ENCODE data around the gene ZSWIM3. TPM values are rescaled to one million over a fixed set of nuclear protein-coding genes. Genes with fewer than 3 reads are reported as not detected.
"Not testable (repeated sequence)": the region's sequence is repeated elsewhere in the genome, so short reads cannot be mapped to it uniquely, and the experiment has no call there.

Gene ZSWIM3
- total and polyA plus RNA-seq, 2 donors = 4.4 to 8.0 TPM

- H3K27me3 ChIP-seq (ENCODE audit: control insufficient read depth in 2 of 2, insufficient read depth in 1 of 2, low read length in 1 of 2) = no peaks in the 10 kb centered on the region
- H3K4me1 ChIP-seq (ENCODE audit: control insufficient read depth in 2 of 2, insufficient read depth in 2 of 2, low read length in 2 of 2) = peaks cover 0 to under 1% of the 10 kb centered on the region in 2 donors
- H3K9me3 ChIP-seq (ENCODE audit: control insufficient read depth in 2 of 2, insufficient read depth in 1 of 2, low read length in 1 of 2) = no peaks in the 10 kb centered on the region
- WGBS = 95% methylated on average over 2 of the region's 2 CpGs
- DNase-seq (ENCODE audit: low read depth in 6 of 9, low spot score in 9 of 9) = no peak
- no peak overlapping the region for H3K4me3 ChIP-seq (ENCODE audit: low read length in 2 of 2)
- H3K27ac ChIP-seq (ENCODE audit: low read depth in 1 of 2, low read length in 1 of 2) = no peak overlapping the region
- H3K36me3 ChIP-seq (ENCODE audit: control insufficient read depth in 2 of 2, insufficient read depth in 2 of 2, low read length in 1 of 2) = peaks cover 40 to 57% of the 10 kb centered on the region in 2 donors
These were observed 39.9 kb downstream of the ZSWIM3 start for GRCh38 chr20:45897289-45897688.

- Histone ChIP-seq H3K4me1 (ENCODE audit: control insufficient read depth in 2 of 2, insufficient read depth in 2 of 2, low read length in 2 of 2) (no peaks in the 10 kb centered on the region), H3K36me3 (ENCODE audit: control insufficient read depth in 2 of 2, insufficient read depth in 2 of 2, low read length in 1 of 2) (peaks cover 40 to 57% of the 10 kb centered on the region in 2 donors), H3K27me3 (ENCODE audit: control insufficient read depth in 2 of 2, insufficient read depth in 1 of 2, low read length in 1 of 2) (no peaks in the 10 kb centered on the region), H3K9me3 (ENCODE audit: control insufficient read depth in 2 of 2, insufficient read depth in 1 of 2, low read length in 1 of 2) (no peaks in the 10 kb centered on the region), H3K27ac (ENCODE audit: low read depth in 1 of 2, low read length in 1 of 2) (no peak overlapping the region), H3K4me3 (ENCODE audit: low read length in 2 of 2) (no peak overlapping the region)
- 98% methylated on average over 7 of the region's 7 CpGs for WGBS
- DNase-seq (ENCODE audit: low read depth in 6 of 9, low spot score in 9 of 9) = no peak
These were observed 40.3 kb downstream of the ZSWIM3 start for GRCh38 chr20:45897692-45898091.

- Histone ChIP-seq H3K27me3 (ENCODE audit: control insufficient read depth in 2 of 2, insufficient read depth in 1 of 2, low read length in 1 of 2) (no peaks in the 10 kb centered on the region), H3K9me3 (ENCODE audit: control insufficient read depth in 2 of 2, insufficient read depth in 1 of 2, low read length in 1 of 2) (no peaks in the 10 kb centered on the region), H3K4me1 (ENCODE audit: control insufficient read depth in 2 of 2, insufficient read depth in 2 of 2, low read length in 2 of 2) (no peaks in the 10 kb centered on the region), H3K36me3 (ENCODE audit: control insufficient read depth in 2 of 2, insufficient read depth in 2 of 2, low read length in 1 of 2) (peaks cover 40 to 53% of the 10 kb centered on the region in 2 donors), H3K4me3 (ENCODE audit: low read length in 2 of 2) (no peak overlapping the region), H3K27ac (ENCODE audit: low read depth in 1 of 2, low read length in 1 of 2) (no peak overlapping the region)
- WGBS = 95% methylated on average over 12 of the region's 12 CpGs
- DNase-seq (ENCODE audit: low read depth in 6 of 9, low spot score in 9 of 9) = no peak
These were observed 40.9 kb downstream of the ZSWIM3 start for GRCh38 chr20:45898285-45898684.

GRCh38 chr20:45899046-45899835 lies 41.8 kb downstream of the ZSWIM3 start:
- DNase-seq (ENCODE audit: low read depth in 6 of 9, low spot score in 9 of 9) = no peak
- Histone ChIP-seq H3K4me3 (ENCODE audit: low read length in 2 of 2) (no peak overlapping the region), H3K36me3 (ENCODE audit: control insufficient read depth in 2 of 2, insufficient read depth in 2 of 2, low read length in 1 of 2) (peaks cover 34 to 47% of the 10 kb centered on the region in 2 donors), H3K9me3 (ENCODE audit: control insufficient read depth in 2 of 2, insufficient read depth in 1 of 2, low read length in 1 of 2) (no peaks in the 10 kb centered on the region), H3K4me1 (ENCODE audit: control insufficient read depth in 2 of 2, insufficient read depth in 2 of 2, low read length in 2 of 2) (peaks cover 0 to 4% of the 10 kb centered on the region in 2 donors), H3K27ac (ENCODE audit: low read depth in 1 of 2, low read length in 1 of 2) (no peak overlapping the region), H3K27me3 (ENCODE audit: control insufficient read depth in 2 of 2, insufficient read depth in 1 of 2, low read length in 1 of 2) (no peaks in the 10 kb centered on the region)
- WGBS = 96% methylated on average over 13 of the region's 13 CpGs

- Histone ChIP-seq H3K36me3 (ENCODE audit: control insufficient read depth in 2 of 2, insufficient read depth in 2 of 2, low read length in 1 of 2) (peaks cover 21 to 32% of the 10 kb centered on the region in 2 donors), H3K4me1 (ENCODE audit: control insufficient read depth in 2 of 2, insufficient read depth in 2 of 2, low read length in 2 of 2) (peaks cover 0 to 24% of the 10 kb centered on the region in 2 donors)
- not testable (repeated sequence) for H3K27ac ChIP-seq (ENCODE audit: low read depth in 1 of 2, low read length in 1 of 2); H3K4me3 ChIP-seq (ENCODE audit: low read length in 2 of 2); H3K27me3 ChIP-seq (ENCODE audit: control insufficient read depth in 2 of 2, insufficient read depth in 1 of 2, low read length in 1 of 2); DNase-seq (ENCODE audit: low read depth in 6 of 9, low spot score in 9 of 9); H3K9me3 ChIP-seq (ENCODE audit: control insufficient read depth in 2 of 2, insufficient read depth in 1 of 2, low read length in 1 of 2)
- 97% methylated on average over 6 of the region's 6 CpGs for WGBS
These were observed 43.9 kb downstream of the ZSWIM3 start for GRCh38 chr20:45901332-45901731.

GRCh38 chr20:45902199-45902701 lies 44.8 kb downstream of the ZSWIM3 start:
- Histone ChIP-seq H3K36me3 (ENCODE audit: control insufficient read depth in 2 of 2, insufficient read depth in 2 of 2, low read length in 1 of 2) (peaks cover 13 to 24% of the 10 kb centered on the region in 2 donors), H3K27me3 (ENCODE audit: control insufficient read depth in 2 of 2, insufficient read depth in 1 of 2, low read length in 1 of 2) (no peaks in the 10 kb centered on the region)
- WGBS = 97% methylated on average over 14 of the region's 14 CpGs

GRCh38 chr20:45904583-45905504 lies 47.4 kb downstream of the ZSWIM3 start:
- no peaks in the 10 kb centered on the region for H3K27me3 ChIP-seq (ENCODE audit: control insufficient read depth in 2 of 2, insufficient read depth in 1 of 2, low read length in 1 of 2)
- peak overlapping the region in 1 of 2 donors; percentile 13 for H3K4me3 ChIP-seq (ENCODE audit: low read length in 2 of 2)
- DNase-seq (ENCODE audit: low read depth in 6 of 9, low spot score in 9 of 9) = peak in 2 of 9 donors; percentile 44 to 69
- 69% methylated on average over 16 of the region's 16 CpGs for WGBS
- H3K36me3 ChIP-seq (ENCODE audit: control insufficient read depth in 2 of 2, insufficient read depth in 2 of 2, low read length in 1 of 2) = peaks cover 0 to 8% of the 10 kb centered on the region in 2 donors
- peak overlapping the region in 1 of 2 donors; percentile 90 for H3K27ac ChIP-seq (ENCODE audit: low read depth in 1 of 2, low read length in 1 of 2)
- H3K4me1 ChIP-seq (ENCODE audit: control insufficient read depth in 2 of 2, insufficient read depth in 2 of 2, low read length in 2 of 2) = peaks cover 0 to 26% of the 10 kb centered on the region in 2 donors
- no peaks in the 10 kb centered on the region for H3K9me3 ChIP-seq (ENCODE audit: control insufficient read depth in 2 of 2, insufficient read depth in 1 of 2, low read length in 1 of 2)

More at GRCh38 chr20:45902199-45902701, 44.8 kb downstream of the ZSWIM3 start:
- no peak for DNase-seq (ENCODE audit: low read depth in 6 of 9, low spot score in 9 of 9)
- H3K4me3 ChIP-seq (ENCODE audit: low read length in 2 of 2) = no peak overlapping the region
- H3K4me1 ChIP-seq (ENCODE audit: control insufficient read depth in 2 of 2, insufficient read depth in 2 of 2, low read length in 2 of 2) = peaks cover 0 to 24% of the 10 kb centered on the region in 2 donors
- H3K27ac ChIP-seq (ENCODE audit: low read depth in 1 of 2, low read length in 1 of 2) = no peak overlapping the region
- no peaks in the 10 kb centered on the region for H3K9me3 ChIP-seq (ENCODE audit: control insufficient read depth in 2 of 2, insufficient read depth in 1 of 2, low read length in 1 of 2)

- DNase-seq (ENCODE audit: low read depth in 6 of 9, low spot score in 9 of 9) = no peak
- H3K4me3 ChIP-seq (ENCODE audit: low read length in 2 of 2) = no peak overlapping the region
- WGBS = 96% methylated on average over 8 of the region's 8 CpGs
- no peaks in the 10 kb centered on the region for H3K9me3 ChIP-seq (ENCODE audit: control insufficient read depth in 2 of 2, insufficient read depth in 1 of 2, low read length in 1 of 2)
- peaks cover 0 to 8% of the 10 kb centered on the region in 2 donors for H3K36me3 ChIP-seq (ENCODE audit: control insufficient read depth in 2 of 2, insufficient read depth in 2 of 2, low read length in 1 of 2)
- peak overlapping the region in 1 of 2 donors; percentile 90 for H3K27ac ChIP-seq (ENCODE audit: low read depth in 1 of 2, low read length in 1 of 2)
- H3K27me3 ChIP-seq (ENCODE audit: control insufficient read depth in 2 of 2, insufficient read depth in 1 of 2, low read length in 1 of 2) = peaks cover 0 to under 1% of the 10 kb centered on the region in 2 donors
- H3K4me1 ChIP-seq (ENCODE audit: control insufficient read depth in 2 of 2, insufficient read depth in 2 of 2, low read length in 2 of 2) = peaks cover 2 to 31% of the 10 kb centered on the region in 2 donors
These were observed 48.2 kb downstream of the ZSWIM3 start for GRCh38 chr20:45905505-45906079.

Measured in thymus (tissue), 11 donors.